Measurements from ENCODE around the gene BRSK2. TPM values are rescaled to one million over a fixed set of nuclear protein-coding genes. Genes with fewer than 3 reads are reported as not detected.

The BRSK2 gene
- total RNA-seq, 6 donors from 2014 or later: 0.11 to 0.54 (median 0.25) TPM; not detected in 2

GRCh38 chr11:1487091-1487850 is 97.5 kb downstream of the BRSK2 start:
- Histone ChIP-seq H3K4me3 (no peak overlapping the region), H3K4me1 (peaks cover 61 to 72% (median 69%) of the 10 kb centered on the region in 4 donors), H3K36me3 (peaks cover 0 to 5% (median 0%) of the 10 kb centered on the region in 4 donors), H3K9me3 (no peaks in the 10 kb centered on the region), H3K27ac (peak overlapping the region in 1 of 4 donors; percentile 67), H3K27me3 (no peaks in the 10 kb centered on the region)
- 81 to 84% methylated on average over 5 to 20 of the region's 21 CpGs for WGBS, 2 donors
- DNase-seq (peak in 1 of 2 donors; percentile 75), ATAC-seq (ENCODE audit: low FRiP score in 2 of 2) (peak in 1 of 2 donors; percentile 3)
- TF ChIP-seq, protein P1, sequence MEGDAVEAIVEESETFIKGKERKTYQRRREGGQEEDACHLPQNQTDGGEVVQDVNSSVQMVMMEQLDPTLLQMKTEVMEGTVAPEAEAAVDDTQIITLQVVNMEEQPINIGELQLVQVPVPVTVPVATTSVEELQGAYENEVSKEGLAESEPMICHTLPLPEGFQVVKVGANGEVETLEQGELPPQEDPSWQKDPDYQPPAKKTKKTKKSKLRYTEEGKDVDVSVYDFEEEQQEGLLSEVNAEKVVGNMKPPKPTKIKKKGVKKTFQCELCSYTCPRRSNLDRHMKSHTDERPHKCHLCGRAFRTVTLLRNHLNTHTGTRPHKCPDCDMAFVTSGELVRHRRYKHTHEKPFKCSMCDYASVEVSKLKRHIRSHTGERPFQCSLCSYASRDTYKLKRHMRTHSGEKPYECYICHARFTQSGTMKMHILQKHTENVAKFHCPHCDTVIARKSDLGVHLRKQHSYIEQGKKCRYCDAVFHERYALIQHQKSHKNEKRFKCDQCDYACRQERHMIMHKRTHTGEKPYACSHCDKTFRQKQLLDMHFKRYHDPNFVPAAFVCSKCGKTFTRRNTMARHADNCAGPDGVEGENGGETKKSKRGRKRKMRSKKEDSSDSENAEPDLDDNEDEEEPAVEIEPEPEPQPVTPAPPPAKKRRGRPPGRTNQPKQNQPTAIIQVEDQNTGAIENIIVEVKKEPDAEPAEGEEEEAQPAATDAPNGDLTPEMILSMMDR (IDR thresholded peaks at IDR 0.05): no peak
- TF ChIP-seq POLR2A (IDR thresholded peaks at IDR 0.05) (no peak), EP300 (IDR thresholded peaks at IDR 0.05) (no peak), POLR2AphosphoS5 (IDR thresholded peaks at IDR 0.05) (no peak)

- Histone ChIP-seq H3K36me3 (no peaks in the 10 kb centered on the region), H3K9me3 (no peaks in the 10 kb centered on the region), H3K4me1 (peaks cover 56 to 68% (median 62%) of the 10 kb centered on the region in 4 donors), H3K27ac (peak overlapping the region in 1 of 4 donors; percentile 14), H3K27me3 (no peaks in the 10 kb centered on the region), H3K4me3 (no peak overlapping the region)
- TF ChIP-seq POLR2AphosphoS5 (IDR thresholded peaks at IDR 0.05): no peak
- TF ChIP-seq EP300 (IDR thresholded peaks at IDR 0.05): no peak
- TF ChIP-seq, protein P1 (IDR thresholded peaks at IDR 0.05): peak in 1 of 6 experiments; percentile 29
- peak in 1 of 2 donors; percentile 65 for DNase-seq
- 74 to 81% methylated on average over 9 to 15 of the region's 23 CpGs for WGBS, 2 donors
- no peak for ATAC-seq (ENCODE audit: low FRiP score in 2 of 2)
These were observed 98.3 kb downstream of the BRSK2 start for GRCh38 chr11:1487851-1488574.

DNA sequence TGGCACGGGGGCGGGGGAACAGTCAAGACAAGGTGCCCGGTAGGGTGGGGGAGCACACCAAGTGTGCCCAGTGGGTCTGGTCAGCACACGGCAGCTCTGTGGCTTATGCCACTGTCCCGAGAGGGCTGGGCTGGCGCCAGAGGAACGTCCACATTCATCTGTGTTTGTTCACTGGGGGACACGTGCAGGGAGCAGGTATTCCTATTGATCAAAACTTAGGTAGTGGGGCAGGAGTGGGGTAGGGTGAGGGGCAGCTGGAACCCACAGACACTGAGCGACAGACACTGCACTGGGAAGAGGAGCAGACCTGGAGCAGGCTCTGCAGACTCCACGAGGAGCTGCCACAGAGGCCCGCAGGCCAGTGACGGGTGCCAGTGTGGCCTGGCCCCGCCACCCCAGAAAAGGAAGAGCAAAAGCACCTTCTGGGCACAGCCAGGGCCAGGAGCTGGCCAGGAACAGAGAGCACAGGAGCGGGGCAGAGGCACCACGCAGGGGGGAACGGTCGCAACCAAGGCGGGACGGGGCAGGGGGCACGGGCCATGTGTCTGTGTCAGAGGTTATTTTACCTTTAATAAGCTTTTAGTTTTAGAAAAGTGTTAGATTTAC is 98.9 kb downstream of the BRSK2 start:
- H3K36me3 ChIP-seq: no peaks in the 10 kb centered on the region
- ATAC-seq (ENCODE audit: low FRiP score in 2 of 2): no peak
- peaks cover 51 to 68% (median 56%) of the 10 kb centered on the region in 4 donors for H3K4me1 ChIP-seq
- no peaks in the 10 kb centered on the region for H3K9me3 ChIP-seq
- peak in 1 of 2 donors; percentile 69 for DNase-seq
- H3K27me3 ChIP-seq: no peaks in the 10 kb centered on the region
- WGBS, 2 donors: 87 to 92% methylated on average over 15 to 20 of the region's 20 CpGs
- TF ChIP-seq EP300 (IDR thresholded peaks at IDR 0.05) (no peak), POLR2AphosphoS5 (IDR thresholded peaks at IDR 0.05) (no peak), POLR2A (IDR thresholded peaks at IDR 0.05) (no peak)
- TF ChIP-seq, protein P1 (IDR thresholded peaks at IDR 0.05): no peak
- H3K4me3 ChIP-seq: no peak overlapping the region
- no peak overlapping the region for H3K27ac ChIP-seq

- no peak overlapping the region for H3K4me3 ChIP-seq
- WGBS, 2 donors: 78 to 83% methylated on average over 7 of the region's 7 CpGs
- no peaks in the 10 kb centered on the region for H3K9me3 ChIP-seq
- no peaks in the 10 kb centered on the region for H3K27me3 ChIP-seq
- no peak overlapping the region for H3K27ac ChIP-seq
- ATAC-seq (ENCODE audit: low FRiP score in 2 of 2) (no peak), DNase-seq (no peak)
- TF ChIP-seq POLR2A (IDR thresholded peaks at IDR 0.05) (no peak), EP300 (IDR thresholded peaks at IDR 0.05) (no peak), POLR2AphosphoS5 (IDR thresholded peaks at IDR 0.05) (no peak)
- TF ChIP-seq, protein P1 (IDR thresholded peaks at IDR 0.05): no peak
- peaks cover 34 to 54% (median 47%) of the 10 kb centered on the region in 4 donors for H3K4me1 ChIP-seq
- H3K36me3 ChIP-seq: no peaks in the 10 kb centered on the region
These were observed 100.9 kb downstream of the BRSK2 start for GRCh38 chr11:1490651-1491050.

Measured in upper lobe of left lung (tissue), 6 donors.